ENCODE results near the gene CSNK1G1. TPM values are rescaled to one million over a fixed set of nuclear protein-coding genes. Genes with fewer than 3 reads are reported as not detected.

The CSNK1G1 gene
- polyA plus RNA-seq, 1 of the 3 experiments (the other 2 are of a cell fraction), result 10.2 TPM

DNA sequence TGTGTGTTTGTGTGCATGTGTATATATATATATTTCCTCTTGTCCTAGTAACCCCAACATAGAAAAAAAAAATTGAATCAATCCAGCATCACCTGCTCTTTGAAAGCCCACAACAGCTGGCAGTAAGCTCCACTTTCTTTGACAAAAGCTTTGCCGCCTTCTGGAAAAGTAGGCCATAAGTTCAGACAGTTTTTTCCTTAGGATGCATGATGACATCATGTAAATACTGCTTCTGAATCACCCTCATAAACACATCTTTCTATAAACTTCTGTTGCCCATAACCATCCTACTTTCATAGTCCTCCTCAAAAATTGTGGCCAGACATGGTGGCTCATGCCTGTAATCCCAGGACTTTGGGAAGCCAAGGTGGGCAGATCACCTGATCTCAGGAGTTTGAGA, 67.4 kb downstream of the CSNK1G1 start:
- ChIA-PET POLR2A (no interaction called here), CTCF (no interaction called here)
- Histone ChIP-seq H3K36me3 (replicated peaks in 1 of 2; ENCODE audit: control insufficient read depth in 1 of 2, insufficient read depth in 2 of 2, low read length in 1 of 2) (peaks cover 0 to 17% of the 10 kb centered on the region in 2 experiments), H4K20me1 (ENCODE audit: insufficient read depth) (peaks cover 55% of the 10 kb centered on the region), H2AFZ (ENCODE audit: low read depth) (no peak overlapping the region), H3F3A (replicated peaks; ENCODE audit: insufficient read depth) (peaks cover 25% of the 10 kb centered on the region), H3K9me2 (no peaks in the 10 kb centered on the region), H3K9me3 (no peaks in the 10 kb centered on the region), H3K4me3 (ENCODE audit: low read depth in 2 of 2, low read length in 1 of 2) (no peak overlapping the region), H3K27ac (ENCODE audit: low read depth in 2 of 2, low read length in 1 of 2) (no peak overlapping the region), H3K9ac (no peak overlapping the region), H3K27me3 (ENCODE audit: insufficient read depth) (no peaks in the 10 kb centered on the region), H3K4me2 (no peak overlapping the region), H3K79me2 (ENCODE audit: insufficient read depth) (peaks cover 96% of the 10 kb centered on the region), H3K4me1 (ENCODE audit: control insufficient read depth in 1 of 2, insufficient read depth in 2 of 2, low read depth in 1 of 2, low read length in 1 of 2) (peaks cover 3 to 12% of the 10 kb centered on the region in 2 experiments; a peak in 3 of 4 replicates)
- WGBS (ENCODE audit: low lambda C conversion rate), result 94% methylated on average over 1 of the region's 1 CpG
- TF ChIP-seq MXI1 (IDR thresholded peaks at IDR 0.05; ENCODE audit: low read depth, low read length), result no peak
- no peak for TF ChIP-seq EP300 (IDR thresholded peaks at IDR 0.05; ENCODE audit: borderline replicate concordance in 1 of 2, low read depth in 1 of 2, low read length in 1 of 2)
- no peak for TF ChIP-seq SMC3 (IDR thresholded peaks at IDR 0.05; ENCODE audit: low read depth, low read length)
- TF ChIP-seq RCOR1 (IDR thresholded peaks at IDR 0.05; ENCODE audit: low read length), result no peak
- no peak for TF ChIP-seq ELF1 (IDR thresholded peaks at IDR 0.05)
- no peak for TF ChIP-seq SIN3A (IDR thresholded peaks at IDR 0.05; ENCODE audit: borderline replicate concordance, low read depth, low read length)
- TF ChIP-seq MEF2A (IDR thresholded peaks at IDR 0.05; ENCODE audit: borderline replicate concordance, low read depth), result no peak
- no peak for TF ChIP-seq JUND (IDR thresholded peaks at IDR 0.05)
- TF ChIP-seq NRF1 (IDR thresholded peaks at IDR 0.05; ENCODE audit: low read depth, low read length), result no peak
- TF ChIP-seq, protein P1, sequence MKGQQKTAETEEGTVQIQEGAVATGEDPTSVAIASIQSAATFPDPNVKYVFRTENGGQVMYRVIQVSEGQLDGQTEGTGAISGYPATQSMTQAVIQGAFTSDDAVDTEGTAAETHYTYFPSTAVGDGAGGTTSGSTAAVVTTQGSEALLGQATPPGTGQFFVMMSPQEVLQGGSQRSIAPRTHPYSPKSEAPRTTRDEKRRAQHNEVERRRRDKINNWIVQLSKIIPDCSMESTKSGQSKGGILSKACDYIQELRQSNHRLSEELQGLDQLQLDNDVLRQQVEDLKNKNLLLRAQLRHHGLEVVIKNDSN (IDR thresholded peaks at IDR 0.05; ENCODE audit: borderline replicate concordance, low read depth), result no peak
- no peak for TF ChIP-seq FOXJ3 (CRISPR knock-in tag; IDR thresholded peaks at IDR 0.05)
- TF ChIP-seq GABPA (IDR thresholded peaks at IDR 0.05; ENCODE audit: low read depth), result no peak
- TF ChIP-seq, protein P2, sequence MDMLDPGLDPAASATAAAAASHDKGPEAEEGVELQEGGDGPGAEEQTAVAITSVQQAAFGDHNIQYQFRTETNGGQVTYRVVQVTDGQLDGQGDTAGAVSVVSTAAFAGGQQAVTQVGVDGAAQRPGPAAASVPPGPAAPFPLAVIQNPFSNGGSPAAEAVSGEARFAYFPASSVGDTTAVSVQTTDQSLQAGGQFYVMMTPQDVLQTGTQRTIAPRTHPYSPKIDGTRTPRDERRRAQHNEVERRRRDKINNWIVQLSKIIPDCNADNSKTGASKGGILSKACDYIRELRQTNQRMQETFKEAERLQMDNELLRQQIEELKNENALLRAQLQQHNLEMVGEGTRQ (IDR thresholded peaks at IDR 0.05; ENCODE audit: borderline replicate concordance, low read depth, low read length), result no peak
- TF ChIP-seq FOSL2 (IDR thresholded peaks at IDR 0.05; ENCODE audit: borderline replicate concordance, low read depth), result no peak
- no peak for TF ChIP-seq GATA2 (CRISPR knock-in tag; IDR thresholded peaks at IDR 0.05)
- TF ChIP-seq, protein P3, sequence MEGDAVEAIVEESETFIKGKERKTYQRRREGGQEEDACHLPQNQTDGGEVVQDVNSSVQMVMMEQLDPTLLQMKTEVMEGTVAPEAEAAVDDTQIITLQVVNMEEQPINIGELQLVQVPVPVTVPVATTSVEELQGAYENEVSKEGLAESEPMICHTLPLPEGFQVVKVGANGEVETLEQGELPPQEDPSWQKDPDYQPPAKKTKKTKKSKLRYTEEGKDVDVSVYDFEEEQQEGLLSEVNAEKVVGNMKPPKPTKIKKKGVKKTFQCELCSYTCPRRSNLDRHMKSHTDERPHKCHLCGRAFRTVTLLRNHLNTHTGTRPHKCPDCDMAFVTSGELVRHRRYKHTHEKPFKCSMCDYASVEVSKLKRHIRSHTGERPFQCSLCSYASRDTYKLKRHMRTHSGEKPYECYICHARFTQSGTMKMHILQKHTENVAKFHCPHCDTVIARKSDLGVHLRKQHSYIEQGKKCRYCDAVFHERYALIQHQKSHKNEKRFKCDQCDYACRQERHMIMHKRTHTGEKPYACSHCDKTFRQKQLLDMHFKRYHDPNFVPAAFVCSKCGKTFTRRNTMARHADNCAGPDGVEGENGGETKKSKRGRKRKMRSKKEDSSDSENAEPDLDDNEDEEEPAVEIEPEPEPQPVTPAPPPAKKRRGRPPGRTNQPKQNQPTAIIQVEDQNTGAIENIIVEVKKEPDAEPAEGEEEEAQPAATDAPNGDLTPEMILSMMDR (IDR thresholded peaks at IDR 0.05), result no peak
- no peak for TF ChIP-seq RAD21 (IDR thresholded peaks at IDR 0.05; ENCODE audit: low read length)
- no peak for DNase-seq

Measured in SK-N-SH (cell line).